HG02571 (cell line): ENCODE data around the gene UBE2S.

Experiments used
- ATAC-seq: cut with Tn5 transposase; IDR thresholded peaks from one replicate; pipeline ENCODE4 v1.9.1; 2021; ENCODE audit warnings: mild to moderate bottlenecking, moderate library complexity; ENCODE audit not compliant: unreplicated experiment

UBE2S gene

GRCh38 chr19:55384920-55385723 is 22.5 kb downstream of the UBE2S start:
- peak; percentile 42 for ATAC-seq

GRCh38 chr19:55384131-55384919 is 23.3 kb downstream of the UBE2S start, which contains the start of gene TMEM238:
Gene TMEM238 (minus strand): TSS chr19:55384292. CDS start chr19:55384259, 33 bp downstream.
- ATAC-seq = no peak

GRCh38 chr19:55383279-55384130 is 24.1 kb downstream of the UBE2S start:
- ATAC-seq = no peak

- no peak for ATAC-seq
These were observed 25.0 kb downstream of the UBE2S start for GRCh38 chr19:55382522-55383054.

GRCh38 chr19:55382013-55382412 is 25.6 kb downstream of the UBE2S start:
- ATAC-seq = no peak

- ATAC-seq = no peak
These were observed 28.4 kb downstream of the UBE2S start for GRCh38 chr19:55379174-55379573.

GRCh38 chr19:55377356-55378131 is 30.0 kb downstream of the UBE2S start:
- no peak for ATAC-seq

- no peak for ATAC-seq
These were observed 31.2 kb downstream of the UBE2S start, which contains the start of gene TMEM190 for GRCh38 chr19:55376241-55376933. Gene TMEM190 (plus strand): TSS chr19:55376826. CDS start chr19:55376854, 28 bp downstream.

GRCh38 chr19:55373993-55374757 is 33.4 kb downstream of the UBE2S start:
- ATAC-seq = no peak

- no peak for ATAC-seq
These were observed 34.1 kb downstream of the UBE2S start for GRCh38 chr19:55373306-55373992.

- no peak for ATAC-seq
These were observed 35.1 kb downstream of the UBE2S start for GRCh38 chr19:55372316-55373081.

- ATAC-seq = no peak
These were observed 37.1 kb downstream of the UBE2S start, which contains the start of gene IL11 for GRCh38 chr19:55370305-55370988. Gene IL11 (minus strand): TSS chr19:55370463. CDS start chr19:55370310, 153 bp downstream.

GRCh38 chr19:55369653-55370304 is 37.8 kb downstream of the UBE2S start:
- no peak for ATAC-seq

GRCh38 chr19:55368701-55369563 is 38.7 kb downstream of the UBE2S start:
- ATAC-seq = no peak

GRCh38 chr19:55368106-55368505 is 39.5 kb downstream of the UBE2S start:
- ATAC-seq = no peak
